Measurements from ENCODE around the gene CARMIL1. TPM values are rescaled to one million over a fixed set of nuclear protein-coding genes. Genes with fewer than 3 reads are reported as not detected.

The CARMIL1 gene
- polyA plus RNA-seq, 1 of the 3 experiments (the other 2 are of a cell fraction), result 1.7 TPM

DNA sequence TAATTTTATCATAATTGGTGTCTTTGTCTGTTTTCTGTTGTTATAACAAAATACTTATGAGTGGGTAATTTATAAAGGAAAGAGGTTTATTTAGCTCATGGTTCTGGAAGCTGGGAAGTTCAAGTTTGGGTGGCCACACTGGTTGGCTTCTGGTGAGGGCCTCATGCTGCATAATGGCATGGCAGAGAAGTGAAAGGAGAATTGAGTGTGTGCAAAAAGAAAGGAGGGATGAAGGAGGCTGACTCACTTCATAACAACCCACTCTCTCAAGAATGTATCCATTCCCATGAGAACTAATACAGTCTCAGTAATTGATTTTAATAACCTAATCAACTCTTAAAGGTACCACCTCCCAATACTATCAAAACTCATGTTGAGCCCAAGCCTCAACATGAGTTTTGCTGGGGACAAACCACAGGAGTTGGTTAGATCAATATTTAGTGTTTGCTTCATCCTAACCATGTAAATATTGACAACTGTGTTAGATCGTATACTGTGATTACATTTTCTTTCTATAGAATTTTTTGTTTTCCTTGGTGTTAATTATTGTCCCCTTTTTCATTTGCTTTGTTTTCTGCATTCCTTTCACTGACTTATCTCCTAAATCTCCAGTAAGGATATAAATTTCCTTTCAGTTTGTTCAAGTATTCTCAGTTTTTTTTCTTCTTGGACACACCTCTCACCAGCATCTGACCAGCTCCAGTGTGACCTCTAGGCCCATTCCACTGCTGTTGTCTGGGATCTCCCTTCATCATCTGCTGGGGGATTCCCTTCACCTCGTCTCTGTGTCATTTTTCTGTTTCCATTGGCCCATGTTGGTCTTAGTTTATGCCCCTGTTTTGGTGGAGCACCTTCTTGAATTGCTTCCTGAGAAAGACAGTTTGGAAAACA lies 318.0 kb downstream of the CARMIL1 start:
- H3K79me2 ChIP-seq (ENCODE audit: insufficient read depth), result no peaks in the 10 kb centered on the region
- H2AFZ ChIP-seq (ENCODE audit: low read depth), result no peak overlapping the region
- WGBS (ENCODE audit: low lambda C conversion rate), result 67% methylated on average over 2 of the region's 2 CpGs
- no peaks in the 10 kb centered on the region for H3K9me3 ChIP-seq
- H3K4me1 ChIP-seq (ENCODE audit: control insufficient read depth in 1 of 2, insufficient read depth in 2 of 2, low read depth in 1 of 2, low read length in 1 of 2), result no peaks in the 10 kb centered on the region; a peak in 1 of 4 replicates
- H3K4me3 ChIP-seq (ENCODE audit: low read depth in 2 of 2, low read length in 1 of 2), result no peak overlapping the region
- POLR2A ChIA-PET, result no interaction called here
- no peaks in the 10 kb centered on the region for H3F3A ChIP-seq (replicated peaks; ENCODE audit: insufficient read depth)
- no peaks in the 10 kb centered on the region for H4K20me1 ChIP-seq (ENCODE audit: insufficient read depth)
- H3K27me3 ChIP-seq (ENCODE audit: insufficient read depth), result no peaks in the 10 kb centered on the region
- H3K4me2 ChIP-seq, result no peak overlapping the region
- H3K36me3 ChIP-seq (replicated peaks in 1 of 2; ENCODE audit: control insufficient read depth in 1 of 2, insufficient read depth in 2 of 2, low read length in 1 of 2), result peaks cover 0 to 2% of the 10 kb centered on the region in 2 experiments
- no peak overlapping the region for H3K9ac ChIP-seq
- CTCF ChIA-PET, result interaction anchor here (4.0 kb wide), 1 partner anchor 331 kb away, joined by 17 read pairs; no protein-coding TSS in a partner anchor
- H3K9me2 ChIP-seq, result no peaks in the 10 kb centered on the region
- TF ChIP-seq RCOR1 (IDR thresholded peaks at IDR 0.05; ENCODE audit: low read length) (no peak), TCF12 (IDR thresholded peaks at IDR 0.05) (no peak), MEF2A (IDR thresholded peaks at IDR 0.05; ENCODE audit: borderline replicate concordance, low read depth) (no peak), SMC3 (IDR thresholded peaks at IDR 0.05; ENCODE audit: low read depth, low read length) (no peak), ELF1 (IDR thresholded peaks at IDR 0.05) (no peak), GATA2 (CRISPR knock-in tag; IDR thresholded peaks at IDR 0.05) (no peak), POLR2AphosphoS5 (IDR thresholded peaks at IDR 0.05; ENCODE audit: low read depth, low read length) (no peak)
- TF ChIP-seq, protein P1, sequence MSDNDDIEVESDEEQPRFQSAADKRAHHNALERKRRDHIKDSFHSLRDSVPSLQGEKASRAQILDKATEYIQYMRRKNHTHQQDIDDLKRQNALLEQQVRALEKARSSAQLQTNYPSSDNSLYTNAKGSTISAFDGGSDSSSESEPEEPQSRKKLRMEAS (IDR thresholded peaks at IDR 0.05; ENCODE audit: low read depth), result no peak
- DNase-seq, result no peak
- H3K27ac ChIP-seq (ENCODE audit: low read depth in 2 of 2, low read length in 1 of 2), result no peak overlapping the region

DNA sequence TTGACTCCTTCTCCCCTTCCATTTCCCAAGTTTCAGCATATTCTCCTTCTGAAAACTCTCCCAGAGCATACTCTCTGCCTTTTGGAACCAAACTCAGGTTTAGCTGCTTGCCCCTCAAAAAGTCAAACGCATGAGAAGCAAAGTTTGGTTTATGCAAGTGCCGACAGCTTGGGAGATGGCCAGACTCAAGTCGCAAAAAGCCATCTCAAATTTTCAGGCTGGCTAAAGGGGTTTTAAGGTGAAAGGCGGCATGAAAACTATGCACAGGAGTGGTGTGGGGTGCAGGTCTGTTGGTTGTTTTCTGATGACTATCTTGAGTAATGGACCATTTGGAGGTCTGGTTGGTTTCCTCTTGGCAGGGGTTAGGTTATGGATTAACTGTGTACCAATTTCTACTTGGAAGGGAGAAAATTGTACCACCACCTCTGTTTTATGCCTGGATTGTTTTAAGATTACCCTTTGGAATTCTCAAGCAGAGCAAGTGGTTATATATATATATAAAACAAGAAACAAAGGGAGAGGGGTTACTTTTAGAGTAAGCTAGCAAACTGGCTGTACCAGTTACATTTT lies 320.4 kb downstream of the CARMIL1 start:
- ChIA-PET POLR2A (no interaction called here), CTCF (interaction anchor here (0.8 to 4.8 kb wide), 9 partner anchors 11 to 376 kb away, joined by 3 to 34 read pairs (median 11); partner anchors contain the start of gene CARMIL1)
- DNase-seq, result no peak
- H3F3A ChIP-seq (replicated peaks; ENCODE audit: insufficient read depth), result no peaks in the 10 kb centered on the region
- H2AFZ ChIP-seq (ENCODE audit: low read depth), result no peak overlapping the region
- no peak overlapping the region for H3K4me3 ChIP-seq (ENCODE audit: low read depth in 2 of 2, low read length in 1 of 2)
- WGBS (ENCODE audit: low lambda C conversion rate), result 90% methylated on average over 4 of the region's 4 CpGs
- H3K4me2 ChIP-seq, result no peak overlapping the region
- H3K9me3 ChIP-seq, result no peaks in the 10 kb centered on the region
- TF ChIP-seq, protein P2, sequence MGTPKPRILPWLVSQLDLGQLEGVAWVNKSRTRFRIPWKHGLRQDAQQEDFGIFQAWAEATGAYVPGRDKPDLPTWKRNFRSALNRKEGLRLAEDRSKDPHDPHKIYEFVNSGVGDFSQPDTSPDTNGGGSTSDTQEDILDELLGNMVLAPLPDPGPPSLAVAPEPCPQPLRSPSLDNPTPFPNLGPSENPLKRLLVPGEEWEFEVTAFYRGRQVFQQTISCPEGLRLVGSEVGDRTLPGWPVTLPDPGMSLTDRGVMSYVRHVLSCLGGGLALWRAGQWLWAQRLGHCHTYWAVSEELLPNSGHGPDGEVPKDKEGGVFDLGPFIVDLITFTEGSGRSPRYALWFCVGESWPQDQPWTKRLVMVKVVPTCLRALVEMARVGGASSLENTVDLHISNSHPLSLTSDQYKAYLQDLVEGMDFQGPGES (IDR thresholded peaks at IDR 0.05; ENCODE audit: low read depth, low read length), result no peak
- TF ChIP-seq, protein P3, sequence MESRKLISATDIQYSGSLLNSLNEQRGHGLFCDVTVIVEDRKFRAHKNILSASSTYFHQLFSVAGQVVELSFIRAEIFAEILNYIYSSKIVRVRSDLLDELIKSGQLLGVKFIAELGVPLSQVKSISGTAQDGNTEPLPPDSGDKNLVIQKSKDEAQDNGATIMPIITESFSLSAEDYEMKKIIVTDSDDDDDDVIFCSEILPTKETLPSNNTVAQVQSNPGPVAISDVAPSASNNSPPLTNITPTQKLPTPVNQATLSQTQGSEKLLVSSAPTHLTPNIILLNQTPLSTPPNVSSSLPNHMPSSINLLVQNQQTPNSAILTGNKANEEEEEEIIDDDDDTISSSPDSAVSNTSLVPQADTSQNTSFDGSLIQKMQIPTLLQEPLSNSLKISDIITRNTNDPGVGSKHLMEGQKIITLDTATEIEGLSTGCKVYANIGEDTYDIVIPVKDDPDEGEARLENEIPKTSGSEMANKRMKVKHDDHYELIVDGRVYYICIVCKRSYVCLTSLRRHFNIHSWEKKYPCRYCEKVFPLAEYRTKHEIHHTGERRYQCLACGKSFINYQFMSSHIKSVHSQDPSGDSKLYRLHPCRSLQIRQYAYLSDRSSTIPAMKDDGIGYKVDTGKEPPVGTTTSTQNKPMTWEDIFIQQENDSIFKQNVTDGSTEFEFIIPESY (IDR thresholded peaks at IDR 0.05; ENCODE audit: borderline replicate concordance, low read depth), result no peak
- TF ChIP-seq NFIC (IDR thresholded peaks at IDR 0.05; ENCODE audit: borderline replicate concordance) (no peak), GATA2 (CRISPR knock-in tag; IDR thresholded peaks at IDR 0.05) (no peak), TAF1 (IDR thresholded peaks at IDR 0.05; ENCODE audit: borderline replicate concordance, low read depth, low read length) (no peak), FOXM1 (IDR thresholded peaks at IDR 0.05; ENCODE audit: low read depth) (no peak)
- TF ChIP-seq, protein P4, sequence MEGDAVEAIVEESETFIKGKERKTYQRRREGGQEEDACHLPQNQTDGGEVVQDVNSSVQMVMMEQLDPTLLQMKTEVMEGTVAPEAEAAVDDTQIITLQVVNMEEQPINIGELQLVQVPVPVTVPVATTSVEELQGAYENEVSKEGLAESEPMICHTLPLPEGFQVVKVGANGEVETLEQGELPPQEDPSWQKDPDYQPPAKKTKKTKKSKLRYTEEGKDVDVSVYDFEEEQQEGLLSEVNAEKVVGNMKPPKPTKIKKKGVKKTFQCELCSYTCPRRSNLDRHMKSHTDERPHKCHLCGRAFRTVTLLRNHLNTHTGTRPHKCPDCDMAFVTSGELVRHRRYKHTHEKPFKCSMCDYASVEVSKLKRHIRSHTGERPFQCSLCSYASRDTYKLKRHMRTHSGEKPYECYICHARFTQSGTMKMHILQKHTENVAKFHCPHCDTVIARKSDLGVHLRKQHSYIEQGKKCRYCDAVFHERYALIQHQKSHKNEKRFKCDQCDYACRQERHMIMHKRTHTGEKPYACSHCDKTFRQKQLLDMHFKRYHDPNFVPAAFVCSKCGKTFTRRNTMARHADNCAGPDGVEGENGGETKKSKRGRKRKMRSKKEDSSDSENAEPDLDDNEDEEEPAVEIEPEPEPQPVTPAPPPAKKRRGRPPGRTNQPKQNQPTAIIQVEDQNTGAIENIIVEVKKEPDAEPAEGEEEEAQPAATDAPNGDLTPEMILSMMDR (IDR thresholded peaks at IDR 0.05), result no peak
- no peaks in the 10 kb centered on the region for H3K9me2 ChIP-seq
- no peaks in the 10 kb centered on the region; a peak in 1 of 4 replicates for H3K4me1 ChIP-seq (ENCODE audit: control insufficient read depth in 1 of 2, insufficient read depth in 2 of 2, low read depth in 1 of 2, low read length in 1 of 2)
- H4K20me1 ChIP-seq (ENCODE audit: insufficient read depth), result no peaks in the 10 kb centered on the region
- H3K27me3 ChIP-seq (ENCODE audit: insufficient read depth), result no peaks in the 10 kb centered on the region
- H3K79me2 ChIP-seq (ENCODE audit: insufficient read depth), result no peaks in the 10 kb centered on the region
- no peak overlapping the region for H3K9ac ChIP-seq
- peaks cover 0 to 2% of the 10 kb centered on the region in 2 experiments for H3K36me3 ChIP-seq (replicated peaks in 1 of 2; ENCODE audit: control insufficient read depth in 1 of 2, insufficient read depth in 2 of 2, low read length in 1 of 2)
- no peak overlapping the region for H3K27ac ChIP-seq (ENCODE audit: low read depth in 2 of 2, low read length in 1 of 2)
